SK-N-SH (cell line): ENCODE results near the gene AGR3.

ENCODE experiments used
- CTCF ChIP-seq: fragments of 200-600 bp; sonication (generic); IDR thresholded peaks from 2 replicates; pipeline ENCODE4 v1.6.1; 2017; ENCODE audit warnings: antibody characterized with exemption, mild to moderate bottlenecking, moderate library complexity
- MXI1 ChIP-seq: IDR thresholded peaks from 2 replicates; pipeline ENCODE4 v1.6.1; 2012; ENCODE audit warnings: mild to moderate bottlenecking, low read depth, low read length, improper control_type of control experiment
- NRF1 ChIP-seq: IDR thresholded peaks from 2 replicates; pipeline ENCODE4 v1.6.1; 2012; ENCODE audit warnings: low read depth, mild to moderate bottlenecking, low read length
- RCOR1 ChIP-seq: fragments of 150-350 bp; IDR thresholded peaks from 2 replicates; pipeline ENCODE4 v1.6.1; 2017; ENCODE audit warnings: antibody characterized with exemption, low read length
- RXRA ChIP-seq: IDR thresholded peaks from 2 replicates; pipeline ENCODE4 v1.4.0; 2012; ENCODE audit warnings: low read depth, mild to moderate bottlenecking, borderline replicate concordance
- TAF1 ChIP-seq: IDR thresholded peaks from 2 replicates; pipeline ENCODE4 v1.6.1; 2012; ENCODE audit warnings: low read depth, mild to moderate bottlenecking, low read length, moderate library complexity, borderline replicate concordance
- USF2 ChIP-seq: fragments of 150-350 bp; IDR thresholded peaks from 2 replicates; pipeline ENCODE4 v1.6.1; 2017; ENCODE audit warnings: antibody characterized with exemption, low read length, low read depth, borderline replicate concordance
- ZBTB33 ChIP-seq: IDR thresholded peaks from 2 replicates; pipeline ENCODE4 v1.4.0; 2012; ENCODE audit warnings: low read depth, borderline replicate concordance

GRCh38 chr7:16874066-16874465, 7.7 kb downstream of the AGR3 start:
- TF ChIP-seq RCOR1 (no peak), CTCF (no peak), NRF1 (no peak), MXI1 (no peak), RXRA (no peak), USF2 (no peak), TAF1 (no peak), ZBTB33 (no peak)
